Gastrocnemius medialis (tissue), 4 donors: ENCODE data around the gene SYNM. TPM values are rescaled to one million over a fixed set of nuclear protein-coding genes. Genes with fewer than 3 reads are reported as not detected.

Experiments
- ATAC-seq, 2 donors: fragments of 150-250 bp; one replicate each; pipeline ENCODE4 v1.9.1; 2016
- DNase-seq, 2 donors: peaks; one replicate each; pipeline ENCODE4 v3.0.0-alpha.2; 2019
- H3K27ac ChIP-seq, 4 donors: fragments of 200-600 bp; sonication (generic); 1 replicate in 1 of 4; 2 replicates in 3 of 4; pipeline ENCODE4 v1.5.1; 2016 to 2018; ENCODE audit warnings: mild to moderate bottlenecking in 2 of 4, moderate library complexity in 1 of 4
- H3K27me3 ChIP-seq, 3 donors: fragments of 200-600 bp; sonication (generic) in 2 of 3; 1 replicate in 1 of 3; 2 replicates in 2 of 3; pipeline versions ENCODE4 v1.5.1 to v1.6.0; 2016 to 2019; ENCODE audit warnings: mild to moderate bottlenecking in 1 of 3, moderate library complexity in 1 of 3
- H3K36me3 ChIP-seq, 2 donors: fragments of 200-600 bp; sonication (generic) in 1 of 2; one replicate each; pipeline ENCODE4 v1.5.1; 2017 to 2018
- H3K4me1 ChIP-seq, 2 donors: fragments of 200-600 bp; sonication (generic) in 1 of 2; one replicate each; pipeline ENCODE4 v1.5.1; 2016 to 2017; ENCODE audit warnings: mild to moderate bottlenecking in 2 of 2
- H3K4me3 ChIP-seq, 4 donors: fragments of 200-600 bp; sonication (generic) in 3 of 4; 1 replicate in 1 of 4; 2 replicates in 3 of 4; pipeline ENCODE4 v1.5.1; 2016 to 2019; ENCODE audit warnings: mild to moderate bottlenecking in 2 of 4
- H3K9me3 ChIP-seq, 3 donors: fragments of 200-600 bp; sonication (generic) in 2 of 3; 1 replicate in 1 of 3; 2 replicates in 2 of 3; pipeline ENCODE4 v1.5.1; 2016 to 2019
- CTCF ChIP-seq, 5 experiments: fragments of 450-650 bp in 3 of 5; fragments of 200-600 bp in 2 of 5; sonication (generic) in 2 of 5; IDR thresholded peaks in 4 of 5; conservative IDR thresholded peaks in 1 of 5; 1 replicate in 4 of 5; 2 replicates in 1 of 5; pipeline ENCODE4 v1.5.1; 2016 to 2019; ENCODE audit warnings: antibody characterized with exemption in 5 of 5, mild to moderate bottlenecking in 3 of 5, moderate library complexity in 3 of 5
- POLR2A ChIP-seq, 2 donors: fragments of 450-650 bp; IDR thresholded peaks; one replicate each; pipeline ENCODE4 v1.6.1; 2017; ENCODE audit warnings: antibody characterized with exemption in 2 of 2, mild to moderate bottlenecking in 2 of 2, moderate library complexity in 2 of 2
- in situ Hi-C, 4 donors: fragments of 200-750 bp; cut with MboI; loops; one replicate each; pipeline versions ENCODE4 v1.15.0 to v1.8.0; 2017; ENCODE audit warnings: low sequenced_read_pairs in 4 of 4
- intact Hi-C: fragments of 100-400 bp; cut with DNase I; formaldehyde crosslinking; loops from one replicate; pipeline ENCODE4 v1.15.1; 2023; ENCODE audit warnings: low total_unique reads
- total RNA-seq, 4 donors: library from RNA; depleted of rRNA; stranded (reverse); fragments of >200 nt; gene quantifications; one replicate each; pipeline versions ENCODE4 v1.1.0 to v1.2.3, GENCODE V29; 2016

SYNM gene
- total RNA-seq, 4 donors from 2014 or later, result 200 to 308 (median 266) TPM

- Histone ChIP-seq H3K4me3 (no peak overlapping the region), H3K27ac (peak overlapping the region; percentile 76 to 97 (median 90)), H3K36me3 (peaks cover 0 to 55% of the 10 kb centered on the region in 2 donors), H3K27me3 (no peaks in the 10 kb centered on the region), H3K4me1 (peaks cover 49 to 52% of the 10 kb centered on the region in 2 donors), H3K9me3 (no peaks in the 10 kb centered on the region)
- DNase-seq (peak in 1 of 2 donors; percentile 68), ATAC-seq (peak; percentile 81 to 83)
- in situ Hi-C loops, result no loop called here
- intact Hi-C loops, result no loop called here
- TF ChIP-seq POLR2A (IDR thresholded peaks at IDR 0.05), result no peak
- no peak for TF ChIP-seq CTCF (IDR thresholded peaks at IDR 0.05 in 4 of 5, conservative IDR thresholded peaks at IDR 0.05 in 1 of 5)
Measured at GRCh38 chr15:99135194-99135593, 30.3 kb downstream of the SYNM start.

GRCh38 chr15:99137111-99137546, 32.2 kb downstream of the SYNM start:
- TF ChIP-seq POLR2A (IDR thresholded peaks at IDR 0.05), result no peak
- no peak for TF ChIP-seq CTCF (IDR thresholded peaks at IDR 0.05 in 4 of 5, conservative IDR thresholded peaks at IDR 0.05 in 1 of 5)
- DNase-seq (no peak), ATAC-seq (no peak)
- Histone ChIP-seq H3K27ac (peak overlapping the region; percentile 76 to 97 (median 90)), H3K9me3 (no peaks in the 10 kb centered on the region), H3K27me3 (no peaks in the 10 kb centered on the region), H3K4me1 (peaks cover 41 to 46% of the 10 kb centered on the region in 2 donors), H3K36me3 (peaks cover 0 to 37% of the 10 kb centered on the region in 2 donors), H3K4me3 (no peak overlapping the region)
- in situ Hi-C loops (no loop called here), intact Hi-C loops (no loop called here)

- Histone ChIP-seq H3K27me3 (no peaks in the 10 kb centered on the region), H3K4me1 (peaks cover 41 to 50% of the 10 kb centered on the region in 2 donors), H3K36me3 (peaks cover 0 to 29% of the 10 kb centered on the region in 2 donors), H3K27ac (peak overlapping the region; percentile 76 to 97 (median 90)), H3K4me3 (no peak overlapping the region), H3K9me3 (no peaks in the 10 kb centered on the region)
- DNase-seq (no peak), ATAC-seq (no peak)
- no peak for TF ChIP-seq CTCF (IDR thresholded peaks at IDR 0.05 in 4 of 5, conservative IDR thresholded peaks at IDR 0.05 in 1 of 5)
- TF ChIP-seq POLR2A (IDR thresholded peaks at IDR 0.05), result no peak
- in situ Hi-C loops, result no loop called here
- intact Hi-C loops, result no loop called here
Measured at GRCh38 chr15:99137877-99138276, 33.0 kb downstream of the SYNM start.

- Histone ChIP-seq H3K4me1 (peaks cover 43 to 50% of the 10 kb centered on the region in 2 donors), H3K27me3 (no peaks in the 10 kb centered on the region), H3K36me3 (peaks cover 0 to 26% of the 10 kb centered on the region in 2 donors), H3K9me3 (no peaks in the 10 kb centered on the region), H3K27ac (peak overlapping the region; percentile 76 to 97 (median 90)), H3K4me3 (no peak overlapping the region)
- intact Hi-C loops (no loop called here), in situ Hi-C loops (no loop called here)
- DNase-seq (no peak), ATAC-seq (no peak)
- TF ChIP-seq POLR2A (IDR thresholded peaks at IDR 0.05), result no peak
- no peak for TF ChIP-seq CTCF (IDR thresholded peaks at IDR 0.05 in 4 of 5, conservative IDR thresholded peaks at IDR 0.05 in 1 of 5)
Measured at GRCh38 chr15:99138491-99138982, 33.7 kb downstream of the SYNM start.

- in situ Hi-C loops (no loop called here), intact Hi-C loops (no loop called here)
- peak overlapping the region; percentile 76 to 97 (median 90) for H3K27ac ChIP-seq
- peaks cover 42 to 52% of the 10 kb centered on the region in 2 donors for H3K4me1 ChIP-seq
- DNase-seq (no peak), ATAC-seq (no peak)
- no peaks in the 10 kb centered on the region for H3K9me3 ChIP-seq
- H3K36me3 ChIP-seq, result peaks cover 0 to 18% of the 10 kb centered on the region in 2 donors
- no peak for TF ChIP-seq POLR2A (IDR thresholded peaks at IDR 0.05)
- TF ChIP-seq CTCF (IDR thresholded peaks at IDR 0.05 in 4 of 5, conservative IDR thresholded peaks at IDR 0.05 in 1 of 5), result no peak
- H3K4me3 ChIP-seq, result no peak overlapping the region
- no peaks in the 10 kb centered on the region for H3K27me3 ChIP-seq
Measured at GRCh38 chr15:99139276-99139675, 34.4 kb downstream of the SYNM start.
